ENCODE results near the gene GPRC5B. TPM values are rescaled to one million over a fixed set of nuclear protein-coding genes. Genes with fewer than 3 reads are reported as not detected.

The GPRC5B gene
- total RNA-seq, 4 donors from 2014 or later, result 1.9 to 17.3 (median 5.1) TPM

GRCh38 chr16:19883966-19884485 lies 622 bp downstream of the GPRC5B start:
- WGBS, 2 donors (ENCODE audit: low coverage in 1 of 2), result 2% methylated on average over 23 of the region's 24 CpGs; no CpG with 5 or more reads in 1 of the 2 donors
- intact Hi-C loops (cut with DNase I; ENCODE audit: low total_unique reads), result loop anchor here (10.0 kb wide), 1 partner anchor 169 kb away; the partner anchor contains the start of genes IQCK and KNOP1
- Histone ChIP-seq H3K36me3 (no peaks in the 10 kb centered on the region), H3K27me3 (peaks cover 36% of the 10 kb centered on the region), H3K27ac (peak overlapping the region; percentile 0 to 51 (median 33)), H3K9me3 (no peaks in the 10 kb centered on the region), H3K4me1 (peaks cover 6 to 28% (median 25%) of the 10 kb centered on the region in 4 donors), H3K4me3 (peak overlapping the region; percentile 51 to 72 (median 60))
- TF ChIP-seq, protein P1, sequence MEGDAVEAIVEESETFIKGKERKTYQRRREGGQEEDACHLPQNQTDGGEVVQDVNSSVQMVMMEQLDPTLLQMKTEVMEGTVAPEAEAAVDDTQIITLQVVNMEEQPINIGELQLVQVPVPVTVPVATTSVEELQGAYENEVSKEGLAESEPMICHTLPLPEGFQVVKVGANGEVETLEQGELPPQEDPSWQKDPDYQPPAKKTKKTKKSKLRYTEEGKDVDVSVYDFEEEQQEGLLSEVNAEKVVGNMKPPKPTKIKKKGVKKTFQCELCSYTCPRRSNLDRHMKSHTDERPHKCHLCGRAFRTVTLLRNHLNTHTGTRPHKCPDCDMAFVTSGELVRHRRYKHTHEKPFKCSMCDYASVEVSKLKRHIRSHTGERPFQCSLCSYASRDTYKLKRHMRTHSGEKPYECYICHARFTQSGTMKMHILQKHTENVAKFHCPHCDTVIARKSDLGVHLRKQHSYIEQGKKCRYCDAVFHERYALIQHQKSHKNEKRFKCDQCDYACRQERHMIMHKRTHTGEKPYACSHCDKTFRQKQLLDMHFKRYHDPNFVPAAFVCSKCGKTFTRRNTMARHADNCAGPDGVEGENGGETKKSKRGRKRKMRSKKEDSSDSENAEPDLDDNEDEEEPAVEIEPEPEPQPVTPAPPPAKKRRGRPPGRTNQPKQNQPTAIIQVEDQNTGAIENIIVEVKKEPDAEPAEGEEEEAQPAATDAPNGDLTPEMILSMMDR (IDR thresholded peaks at IDR 0.05), result no peak
- in situ Hi-C loops (cut with MboI; ENCODE audit: low pct_ligation_motif_present in 1 of 4, low pct_unique_long_range_greater_than_20kb in 1 of 4, low sequenced_read_pairs in 3 of 4), result loop anchor here in 3 of 4 donors (10.0 to 25.0 kb wide), 3 partner anchors 172 to 319 kb away; partner anchors contain the start of genes IQCK (in 1 of the 3) and KNOP1 (in 1 of the 3)
- DNase-seq, result peak; percentile 14

DNA sequence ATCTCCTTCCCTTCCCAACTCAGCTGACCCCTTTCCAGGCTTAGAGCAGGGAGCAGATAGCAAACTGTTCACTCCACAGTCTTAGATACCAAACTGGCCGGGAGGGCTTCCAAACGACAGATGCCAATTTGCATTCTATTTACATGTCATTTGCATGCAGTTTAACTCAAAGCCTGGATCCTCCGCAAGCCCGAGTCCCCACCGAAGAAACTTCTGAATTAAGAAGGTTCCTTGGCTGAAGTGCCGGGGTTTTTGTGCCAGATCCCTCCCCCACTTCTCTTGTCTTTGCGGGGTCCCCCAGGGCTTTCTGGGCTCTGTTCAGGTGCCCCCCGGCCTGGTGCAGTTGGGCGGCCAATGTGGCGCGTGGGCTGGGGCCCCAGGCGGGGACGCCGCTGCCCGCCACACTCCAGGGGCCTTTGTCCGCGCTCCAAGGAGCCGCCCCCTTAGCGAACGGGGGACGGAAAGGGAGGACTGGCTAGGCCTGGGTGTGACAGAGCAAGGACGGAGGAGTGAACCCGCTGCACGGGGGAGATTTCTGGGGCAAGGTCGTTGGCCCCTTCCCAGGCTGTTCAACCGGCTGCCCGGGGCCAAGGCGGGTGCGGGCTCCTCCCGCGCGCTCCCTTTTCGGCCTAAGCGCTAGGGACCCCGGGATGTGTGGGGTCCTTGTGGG lies 1.2 kb downstream of the GPRC5B start:
- Histone ChIP-seq H3K9me3 (no peaks in the 10 kb centered on the region), H3K4me3 (peak overlapping the region; percentile 34 to 72 (median 54)), H3K27me3 (peaks cover 36% of the 10 kb centered on the region), H3K27ac (peak overlapping the region; percentile 0 to 51 (median 14)), H3K36me3 (no peaks in the 10 kb centered on the region), H3K4me1 (peaks cover 6 to 28% (median 25%) of the 10 kb centered on the region in 4 donors)
- intact Hi-C loops (cut with DNase I; ENCODE audit: low total_unique reads), result loop anchor here (10.0 kb wide), 1 partner anchor 169 kb away; the partner anchor contains the start of genes IQCK and KNOP1
- DNase-seq, result peak; percentile 10
- WGBS, 2 donors (ENCODE audit: low coverage in 1 of 2), result 18 to 24% methylated on average over 2 to 29 of the region's 35 CpGs
- in situ Hi-C loops (cut with MboI; ENCODE audit: low pct_ligation_motif_present in 1 of 4, low pct_unique_long_range_greater_than_20kb in 1 of 4, low sequenced_read_pairs in 3 of 4), result loop anchor here in 3 of 4 donors (10.0 to 25.0 kb wide), 3 partner anchors 171 to 319 kb away; partner anchors contain the start of genes IQCK (in 1 of the 3) and KNOP1 (in 1 of the 3)
- no peak for TF ChIP-seq POLR2A (IDR thresholded peaks at IDR 0.05)
- TF ChIP-seq EP300 (IDR thresholded peaks at IDR 0.05; ENCODE audit: low read depth), result no peak
- TF ChIP-seq, protein P1 (IDR thresholded peaks at IDR 0.05), result no peak
- TF ChIP-seq POLR2AphosphoS5 (IDR thresholded peaks at IDR 0.05), result no peak

DNA sequence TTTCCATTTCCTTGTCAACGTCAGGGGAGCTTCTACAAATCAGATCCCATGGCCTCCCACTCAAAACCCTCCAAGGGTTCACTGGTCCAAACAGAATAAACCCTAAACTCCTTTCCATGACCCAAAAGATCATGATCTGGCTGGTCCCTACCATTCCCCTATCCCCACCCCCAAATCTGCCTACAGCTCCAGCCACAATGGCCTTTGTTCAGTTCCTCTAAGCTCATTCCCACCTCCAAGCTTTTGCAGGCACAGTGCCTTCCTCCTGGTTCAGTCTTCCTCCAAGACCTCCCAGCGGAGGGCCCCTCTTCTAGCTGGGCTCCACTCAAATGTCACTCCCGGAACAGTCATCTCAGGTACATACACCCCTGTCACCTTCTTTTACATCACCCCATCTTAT lies 2.0 kb downstream of the GPRC5B start:
- no peak for TF ChIP-seq POLR2AphosphoS5 (IDR thresholded peaks at IDR 0.05)
- TF ChIP-seq, protein P1 (IDR thresholded peaks at IDR 0.05), result no peak
- TF ChIP-seq EP300 (IDR thresholded peaks at IDR 0.05; ENCODE audit: low read depth), result no peak
- no peak for TF ChIP-seq POLR2A (IDR thresholded peaks at IDR 0.05)

GRCh38 chr16:19882186-19882585 lies 2.5 kb downstream of the GPRC5B start:
- in situ Hi-C loops (cut with MboI; ENCODE audit: low pct_ligation_motif_present in 1 of 4, low pct_unique_long_range_greater_than_20kb in 1 of 4, low sequenced_read_pairs in 3 of 4), result loop anchor here in 3 of 4 donors (10.0 to 25.0 kb wide), 3 partner anchors 170 to 317 kb away; partner anchors contain the start of genes IQCK (in 1 of the 3) and KNOP1 (in 1 of the 3)

More for the DNA sequence above, 2.0 kb downstream of the GPRC5B start:
- peaks cover 36% of the 10 kb centered on the region for H3K27me3 ChIP-seq
- WGBS, 2 donors (ENCODE audit: low coverage in 1 of 2), result 71 to 86% methylated on average over 2 to 3 of the region's 3 CpGs
- no peaks in the 10 kb centered on the region for H3K36me3 ChIP-seq
- no peak for DNase-seq
- intact Hi-C loops (cut with DNase I; ENCODE audit: low total_unique reads) (loop anchor here (10.0 kb wide), 1 partner anchor 168 kb away; the partner anchor contains the start of genes IQCK and KNOP1), in situ Hi-C loops (cut with MboI; ENCODE audit: low pct_ligation_motif_present in 1 of 4, low pct_unique_long_range_greater_than_20kb in 1 of 4, low sequenced_read_pairs in 3 of 4) (loop anchor here in 3 of 4 donors (10.0 to 25.0 kb wide), 3 partner anchors 170 to 318 kb away; partner anchors contain the start of genes IQCK (in 1 of the 3) and KNOP1 (in 1 of the 3))
- H3K4me1 ChIP-seq, result peaks cover 6 to 28% (median 25%) of the 10 kb centered on the region in 4 donors
- H3K9me3 ChIP-seq, result no peaks in the 10 kb centered on the region
- peak overlapping the region in 1 of 4 donors; percentile 1 for H3K27ac ChIP-seq
- H3K4me3 ChIP-seq, result peak overlapping the region in 1 of 4 donors; percentile 72

More at GRCh38 chr16:19882186-19882585, 2.5 kb downstream of the GPRC5B start:
- Histone ChIP-seq H3K27me3 (peaks cover 36% of the 10 kb centered on the region), H3K9me3 (no peaks in the 10 kb centered on the region), H3K36me3 (no peaks in the 10 kb centered on the region), H3K4me1 (peaks cover 6 to 28% (median 25%) of the 10 kb centered on the region in 4 donors), H3K27ac (peak overlapping the region in 1 of 4 donors; percentile 1), H3K4me3 (no peak overlapping the region)
- TF ChIP-seq POLR2AphosphoS5 (IDR thresholded peaks at IDR 0.05) (no peak), EP300 (IDR thresholded peaks at IDR 0.05; ENCODE audit: low read depth) (no peak), POLR2A (IDR thresholded peaks at IDR 0.05) (no peak)
- TF ChIP-seq, protein P1 (IDR thresholded peaks at IDR 0.05), result no peak
- WGBS, 2 donors (ENCODE audit: low coverage in 1 of 2), result 76% methylated on average over 9 of the region's 9 CpGs; no CpG with 5 or more reads in 1 of the 2 donors
- intact Hi-C loops (cut with DNase I; ENCODE audit: low total_unique reads), result loop anchor here (10.0 kb wide), 1 partner anchor 167 kb away; the partner anchor contains the start of genes IQCK and KNOP1
- no peak for DNase-seq

Measured in transverse colon (tissue), 4 donors.